ENCODE data around the gene TUBB3.

DNA sequence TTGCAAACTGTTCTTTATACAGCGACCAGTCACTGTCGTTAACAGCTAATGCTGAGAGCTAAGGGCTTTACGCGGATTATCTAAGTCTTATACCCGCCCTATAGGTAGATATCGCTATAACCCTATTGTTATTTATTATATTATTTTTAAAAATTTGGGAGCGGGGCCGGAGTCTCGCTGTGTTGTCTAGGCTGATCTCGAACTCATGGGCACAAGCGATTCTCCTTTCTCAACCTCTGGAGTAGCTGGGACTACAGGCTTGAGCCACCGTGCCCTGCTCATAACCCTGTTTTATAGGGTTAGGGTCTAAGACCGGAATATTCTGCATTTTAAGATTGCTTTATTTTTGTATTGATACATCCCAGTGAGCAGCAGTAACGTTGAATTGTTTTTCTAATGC is 50.1 kb downstream of the TUBB3 start:
- TF ChIP-seq, protein P1, sequence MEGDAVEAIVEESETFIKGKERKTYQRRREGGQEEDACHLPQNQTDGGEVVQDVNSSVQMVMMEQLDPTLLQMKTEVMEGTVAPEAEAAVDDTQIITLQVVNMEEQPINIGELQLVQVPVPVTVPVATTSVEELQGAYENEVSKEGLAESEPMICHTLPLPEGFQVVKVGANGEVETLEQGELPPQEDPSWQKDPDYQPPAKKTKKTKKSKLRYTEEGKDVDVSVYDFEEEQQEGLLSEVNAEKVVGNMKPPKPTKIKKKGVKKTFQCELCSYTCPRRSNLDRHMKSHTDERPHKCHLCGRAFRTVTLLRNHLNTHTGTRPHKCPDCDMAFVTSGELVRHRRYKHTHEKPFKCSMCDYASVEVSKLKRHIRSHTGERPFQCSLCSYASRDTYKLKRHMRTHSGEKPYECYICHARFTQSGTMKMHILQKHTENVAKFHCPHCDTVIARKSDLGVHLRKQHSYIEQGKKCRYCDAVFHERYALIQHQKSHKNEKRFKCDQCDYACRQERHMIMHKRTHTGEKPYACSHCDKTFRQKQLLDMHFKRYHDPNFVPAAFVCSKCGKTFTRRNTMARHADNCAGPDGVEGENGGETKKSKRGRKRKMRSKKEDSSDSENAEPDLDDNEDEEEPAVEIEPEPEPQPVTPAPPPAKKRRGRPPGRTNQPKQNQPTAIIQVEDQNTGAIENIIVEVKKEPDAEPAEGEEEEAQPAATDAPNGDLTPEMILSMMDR (IDR thresholded peaks at IDR 0.05; ENCODE audit: low read length), result no peak
- TF ChIP-seq EZH2phosphoT487 (IDR thresholded peaks at IDR 0.05; ENCODE audit: low read length) (no peak), EZH2 (optimal IDR thresholded peaks at IDR 0.05; ENCODE audit: low read depth, low read length) (no peak)
